ENCODE results near the gene KCNRG. TPM values are rescaled to one million over a fixed set of nuclear protein-coding genes. Genes with fewer than 3 reads are reported as not detected.

KCNRG gene
- total and polyA plus RNA-seq, 2 of the 4 experiments (the other 2 are of a cell fraction), result 0.51 to 2.7 TPM

GRCh38 chr13:50001287-50001686 is 14.0 kb upstream of the KCNRG start:
- intact Hi-C loops (cut with micrococcal nuclease), result no loop called here
- no TSS peak for BruUV-seq (replicated peaks)
- Histone ChIP-seq H3K4me1 (ENCODE audit: control insufficient read depth, insufficient read depth, low read length) (peaks cover 3% of the 10 kb centered on the region), H2BK20ac (ENCODE audit: low read depth, low read length) (no peak overlapping the region), H2AK5ac (ENCODE audit: low read depth, low read length) (no peak overlapping the region), H4K91ac (ENCODE audit: insufficient read depth, low read depth, low read length) (no peak overlapping the region), H3K9ac (ENCODE audit: low read depth, low read length) (no peak overlapping the region), H3K56ac (ENCODE audit: extremely low read depth, insufficient read depth, low read length) (no peak overlapping the region), H3K27me3 (ENCODE audit: control insufficient read depth, insufficient read depth, low read length) (no peaks in the 10 kb centered on the region), H2AK9ac (replicated peaks; ENCODE audit: low read depth, low read length, poor library complexity) (no peak overlapping the region), H3K27ac (ENCODE audit: insufficient read depth, low read length) (no peak overlapping the region), H3K79me1 (ENCODE audit: low read depth in 1 of 2, low read length in 2 of 2) (peaks cover 14 to 55% of the 10 kb centered on the region in 2 experiments), H4K5ac (ENCODE audit: low read depth, low read length) (no peak overlapping the region), H3K36me3 (ENCODE audit: control insufficient read depth, insufficient read depth, low read length) (peaks cover 17% of the 10 kb centered on the region), H2BK15ac (ENCODE audit: low read depth, low read length) (no peak overlapping the region), H2BK5ac (ENCODE audit: low read depth, low read length, poor library complexity, severe bottlenecking) (no peak overlapping the region), H3K4me3 (ENCODE audit: insufficient read depth, low read depth, low read length) (no peak overlapping the region), H3K18ac (ENCODE audit: low read depth, low read length) (no peak overlapping the region), H3K9me1 (ENCODE audit: insufficient read depth, low read length) (peaks cover 2% of the 10 kb centered on the region; the same call in 1 of the 2 replicates), H4K20me1 (ENCODE audit: insufficient read depth, low read length) (peaks cover 13% of the 10 kb centered on the region; the same call in 1 of the 2 replicates), H2BK120ac (ENCODE audit: low read depth, low read length) (no peak overlapping the region), H3K23ac (ENCODE audit: low read depth, low read length) (peak overlapping the region; percentile 16; the same call in 1 of the 2 replicates), H4K8ac (ENCODE audit: low read depth in 2 of 2, low read length in 2 of 2) (no peak overlapping the region), H3K14ac (replicated peaks; ENCODE audit: low read depth, low read length) (no peak overlapping the region), H3K9me3 (ENCODE audit: control insufficient read depth, insufficient read depth, low read length) (no peaks in the 10 kb centered on the region), H3K4me2 (ENCODE audit: low read depth, low read length) (no peak overlapping the region), H2AFZ (replicated peaks; ENCODE audit: low read length, poor library complexity) (no peak overlapping the region), H3K4ac (ENCODE audit: low read depth, low read length) (no peak overlapping the region)
- CTCF ChIA-PET, result no interaction called here
- no CpG with 5 or more reads among the region's 1 CpG for WGBS, 2 experiments (ENCODE audit: extremely low coverage in 2 of 2, insufficient read length in 1 of 2)
- in situ Hi-C loops (cut with MboI; ENCODE audit: low sequenced_read_pairs), result no loop called here
- TF ChIP-seq CHD1 (IDR thresholded peaks at IDR 0.05; ENCODE audit: low read depth, low read length) (no peak), RAD21 (IDR thresholded peaks at IDR 0.05; ENCODE audit: low read length) (no peak), MAZ (IDR thresholded peaks at IDR 0.05; ENCODE audit: borderline replicate concordance, low read depth, low read length) (no peak), RFX5 (IDR thresholded peaks at IDR 0.05; ENCODE audit: low read depth, low read length) (no peak), FOS (IDR thresholded peaks at IDR 0.05; ENCODE audit: low read depth, low read length) (no peak), MAFK (IDR thresholded peaks at IDR 0.05; ENCODE audit: low read depth, low read length) (no peak)
- DNase-seq, result no peak
- no peak for ATAC-seq (ENCODE audit: low read depth)
- dilution Hi-C loops (cut with HindIII; ENCODE audit: low sequenced_read_pairs, unreplicated experiment), result no loop called here
- POLR2A ChIA-PET (ENCODE audit: unreplicated experiment), result interaction anchor here (0.6 kb wide), 1 partner anchor 123 kb away, joined by 4 read pairs; no protein-coding TSS in a partner anchor

Measured in IMR-90 (cell line).